H9 (cell line): Measurements from ENCODE around the gene TRIM27. TPM values are rescaled to one million over a fixed set of nuclear protein-coding genes. Genes with fewer than 3 reads are reported as not detected.
A peak's percentile ranks its signal among the peaks of the same experiment; 100 is the strongest.

ENCODE experiments used
- DNase-seq: peaks from one replicate; pipeline ENCODE4 v3.0.0-alpha.2; 2017
- H2AFZ ChIP-seq: one replicate; pipeline ENCODE4 v1.6.1; 2013; ENCODE audit warnings: mild to moderate bottlenecking, low read length, control low read depth, moderate library complexity
- H2AK5ac ChIP-seq: 2 replicates; pipeline ENCODE4 v1.6.1; 2013; ENCODE audit warnings: low read length, control low read depth, mixed read lengths; ENCODE audit not compliant: insufficient read length
- H2BK120ac ChIP-seq: one replicate; pipeline ENCODE4 v1.6.1; 2013; ENCODE audit warnings: low read depth, mild to moderate bottlenecking, low read length, control low read depth, inconsistent platforms; ENCODE audit not compliant: poor library complexity, severe bottlenecking
- H2BK12ac ChIP-seq: 2 replicates; pipeline ENCODE4 v1.6.1; 2013; ENCODE audit warnings: low read length, control low read depth, mixed read lengths, low read depth; ENCODE audit not compliant: insufficient read length
- H2BK15ac ChIP-seq: 2 replicates; pipeline ENCODE4 v1.6.1; 2013; ENCODE audit warnings: low read depth, low read length, control low read depth
- H2BK20ac ChIP-seq: one replicate; pipeline ENCODE4 v1.6.1; 2013; ENCODE audit warnings: low read depth, mild to moderate bottlenecking, low read length, control low read depth, inconsistent platforms; ENCODE audit not compliant: poor library complexity, severe bottlenecking
- H2BK5ac ChIP-seq: 2 replicates; pipeline ENCODE4 v1.6.1; 2013; ENCODE audit warnings: low read length, control low read depth, mixed read lengths; ENCODE audit not compliant: insufficient read length
- H3K14ac ChIP-seq: 2 replicates; pipeline ENCODE4 v1.6.1; 2013; ENCODE audit warnings: low read length, control low read depth; ENCODE audit not compliant: insufficient read depth
- H3K18ac ChIP-seq: 2 replicates; pipeline ENCODE4 v1.6.1; 2013; ENCODE audit warnings: low read depth, mild to moderate bottlenecking, mixed read lengths, low read length, control low read depth; ENCODE audit not compliant: insufficient read length
- H3K23ac ChIP-seq: 2 replicates; pipeline ENCODE4 v1.6.1; 2013; ENCODE audit warnings: low read length, control low read depth, mixed read lengths, low read depth; ENCODE audit not compliant: insufficient read length
- H3K23me2 ChIP-seq: 2 replicates; pipeline ENCODE4 v1.6.1; 2013; ENCODE audit warnings: low read depth, mild to moderate bottlenecking, mixed read lengths, low read length, control low read depth; ENCODE audit not compliant: insufficient read length, poor library complexity, severe bottlenecking
- H3K27ac ChIP-seq: 2 replicates; pipeline ENCODE4 v1.5.1; 2013; ENCODE audit warnings: low read length, control low read depth, mixed read lengths, low read depth; ENCODE audit not compliant: insufficient read length
- H3K27me3 ChIP-seq: 2 replicates; pipeline ENCODE4 v1.6.1; 2013; ENCODE audit warnings: low read length, control low read depth, inconsistent platforms; ENCODE audit not compliant: insufficient read depth
- H3K4ac ChIP-seq: 2 replicates; pipeline ENCODE4 v1.6.1; 2013; ENCODE audit warnings: low read depth, mild to moderate bottlenecking, control low read depth, inconsistent platforms, low read length, moderate library complexity
- H3K4me1 ChIP-seq: 2 replicates; pipeline ENCODE4 v1.6.1; 2013; ENCODE audit warnings: low read length, control low read depth, inconsistent platforms; ENCODE audit not compliant: insufficient read depth
- H3K4me2 ChIP-seq: 2 replicates; pipeline ENCODE4 v1.6.1; 2013; ENCODE audit warnings: low read length, control low read depth, mixed read lengths; ENCODE audit not compliant: insufficient read length, insufficient read depth
- H3K56ac ChIP-seq: 2 replicates; pipeline ENCODE4 v1.6.1; 2013; ENCODE audit warnings: low read depth, mild to moderate bottlenecking, mixed read lengths, low read length, control low read depth; ENCODE audit not compliant: insufficient read length
- H3K79me1 ChIP-seq: 2 replicates; pipeline ENCODE4 v1.6.1; 2013; ENCODE audit warnings: low read depth, mild to moderate bottlenecking, moderate library complexity, low read length, control low read depth, inconsistent platforms; ENCODE audit not compliant: insufficient read depth, poor library complexity, severe bottlenecking
- H3K79me2 ChIP-seq: 2 replicates; pipeline ENCODE4 v1.6.1; 2013; ENCODE audit warnings: low read length, control low read depth, inconsistent platforms; ENCODE audit not compliant: insufficient read depth
- H3K9ac ChIP-seq: 2 replicates; pipeline ENCODE4 v1.6.1; 2013; ENCODE audit warnings: low read length, control low read depth, mixed read lengths; ENCODE audit not compliant: insufficient read length; ENCODE audit errors: extremely low read depth
- H3K9me3 ChIP-seq: one replicate; pipeline ENCODE4 v1.6.1; 2013; ENCODE audit warnings: low read depth, low read length, inconsistent platforms; ENCODE audit not compliant: control insufficient read depth
- H3T11ph ChIP-seq: one replicate; pipeline ENCODE4 v1.6.1; 2013; ENCODE audit warnings: mild to moderate bottlenecking, low read length, control low read depth, inconsistent platforms
- H4K20me1 ChIP-seq: one replicate; pipeline ENCODE4 v1.6.1; 2013; ENCODE audit not compliant: control insufficient read depth, insufficient read length, insufficient read depth
- H4K5ac ChIP-seq: 2 replicates; pipeline ENCODE4 v1.6.1; 2013; ENCODE audit warnings: low read depth, mild to moderate bottlenecking, mixed read lengths, low read length, control low read depth; ENCODE audit not compliant: insufficient read length
- H4K8ac ChIP-seq: replicated peaks from 2 replicates; pipeline ENCODE4 v1.6.1; 2013; ENCODE audit warnings: low read length, control low read depth, mixed read lengths, low read depth; ENCODE audit not compliant: insufficient read length
- H4K91ac ChIP-seq: 2 replicates; pipeline ENCODE4 v1.6.1; 2013; ENCODE audit warnings: low read depth, mild to moderate bottlenecking, moderate library complexity, mixed read lengths, low read length, control low read depth; ENCODE audit not compliant: insufficient read length
- H3K27ac Mint-ChIP-seq, 3 experiments: 2 replicates in 2 of 3; 3 replicates in 1 of 3; pipeline ENCODE4 v1.8.0; 2020 to 2021; ENCODE audit warnings: mixed read lengths in 3 of 3, mild to moderate bottlenecking in 1 of 3, moderate library complexity in 1 of 3
- H3K27me3 Mint-ChIP-seq: 2 replicates; pipeline ENCODE4 v1.8.0; 2021; ENCODE audit warnings: low read depth, mild to moderate bottlenecking, moderate library complexity, mixed read lengths
- H3K36me3 Mint-ChIP-seq, 3 experiments: 2 replicates in 2 of 3; 3 replicates in 1 of 3; pipeline ENCODE4 v1.8.0; 2020 to 2021; ENCODE audit warnings: low read depth in 3 of 3, mixed read lengths in 3 of 3; ENCODE audit not compliant: insufficient read depth in 1 of 3
- H3K4me1 Mint-ChIP-seq, 2 experiments: 2 replicates each; pipeline ENCODE4 v1.8.0; 2020; ENCODE audit warnings: mixed read lengths in 2 of 2
- H3K4me3 Mint-ChIP-seq, 2 experiments: 2 replicates in 1 of 2; 3 replicates in 1 of 2; pipeline ENCODE4 v1.8.0; 2020 to 2021; ENCODE audit warnings: mild to moderate bottlenecking in 2 of 2, mixed read lengths in 2 of 2, moderate library complexity in 1 of 2
- H3K9me3 Mint-ChIP-seq, 2 experiments: 2 replicates in 1 of 2; 3 replicates in 1 of 2; pipeline ENCODE4 v1.8.0; 2020; ENCODE audit warnings: mild to moderate bottlenecking in 2 of 2, mixed read lengths in 2 of 2, moderate library complexity in 1 of 2
- WGBS: extraction: QIAGEN DNeasy Blood & Tissue Kit; methylation state at CpG from one replicate; pipeline ENCODE4 v1.1.7; 2013; ENCODE audit warnings: missing lambda C conversion rate, low lambda C conversion rate, mixed read lengths; ENCODE audit not compliant: insufficient read length; ENCODE audit errors: extremely low coverage; 5-methylcytosine and 5-hydroxymethylcytosine counted together
- total RNA-seq: library from RNA; stranded (reverse); gene quantifications from 2 replicates; pipeline ENCODE4 v1.2.1, GENCODE V29; 2021
- TF ChIP-seq, protein P1 (sequence below): fragments of 200-600 bp; sonication (generic); conservative IDR thresholded peaks from 3 replicates; pipeline ENCODE4 v1.8.0; 2021; ENCODE audit warnings: antibody characterized with exemption, mild to moderate bottlenecking

The TRIM27 gene
- total RNA-seq, 1 experiment from 2014 or later = 98.2 TPM

DNA sequence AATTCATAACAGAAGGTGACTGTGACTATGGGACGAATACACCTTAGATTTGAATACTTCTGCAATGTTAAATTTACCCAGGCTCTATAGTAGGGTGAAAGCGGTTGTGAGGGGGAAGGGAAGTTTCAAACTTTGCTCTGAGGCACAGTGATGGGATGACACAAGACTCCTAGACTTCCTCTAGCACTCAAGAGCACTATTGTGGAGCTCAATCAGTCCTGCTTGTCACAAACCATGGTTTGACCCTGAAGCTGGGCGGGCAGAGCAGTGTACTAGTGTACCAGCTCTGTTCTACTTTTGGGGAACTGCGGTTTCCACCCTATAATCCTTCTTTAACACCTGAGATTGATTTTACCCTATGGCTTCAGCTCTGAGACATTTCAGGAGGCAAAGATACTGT lies 17.1 kb downstream of the TRIM27 start:
- Mint-ChIP-seq H3K27me3 (no peaks in the 10 kb centered on the region), H3K36me3 (peaks cover 70 to 94% (median 93%) of the 10 kb centered on the region in 3 experiments), H3K4me1 (no peaks in the 10 kb centered on the region), H3K4me3 (no peak overlapping the region), H3K27ac (peak overlapping the region in 1 of 3 experiments; percentile 73; a peak in 1 of 7 replicates), H3K9me3 (no peaks in the 10 kb centered on the region)
- Histone ChIP-seq H4K20me1 (no peaks in the 10 kb centered on the region), H4K91ac (no peak overlapping the region), H3K9ac (no peak overlapping the region), H3K27me3 (no peaks in the 10 kb centered on the region), H3T11ph (no peak overlapping the region), H3K4ac (no peak overlapping the region), H2AFZ (no peak overlapping the region), H3K23ac (no peak overlapping the region), H3K18ac (no peak overlapping the region), H2BK12ac (no peak overlapping the region), H3K4me1 (no peaks in the 10 kb centered on the region), H2BK5ac (no peak overlapping the region), H3K79me2 (no peaks in the 10 kb centered on the region), H3K14ac (no peak overlapping the region), H3K23me2 (no peaks in the 10 kb centered on the region), H3K9me3 (no peaks in the 10 kb centered on the region), H2BK15ac (no peak overlapping the region), H3K56ac (no peak overlapping the region), H2AK5ac (no peak overlapping the region), H3K4me2 (no peak overlapping the region), H4K8ac (no peak overlapping the region), H4K5ac (no peak overlapping the region), H3K27ac (no peak overlapping the region), H3K79me1 (no peaks in the 10 kb centered on the region), H2BK20ac (no peak overlapping the region), H2BK120ac (no peak overlapping the region)
- WGBS = no CpG with 5 or more reads among the region's 4 CpGs
- no peak for DNase-seq
- TF ChIP-seq, protein P1, sequence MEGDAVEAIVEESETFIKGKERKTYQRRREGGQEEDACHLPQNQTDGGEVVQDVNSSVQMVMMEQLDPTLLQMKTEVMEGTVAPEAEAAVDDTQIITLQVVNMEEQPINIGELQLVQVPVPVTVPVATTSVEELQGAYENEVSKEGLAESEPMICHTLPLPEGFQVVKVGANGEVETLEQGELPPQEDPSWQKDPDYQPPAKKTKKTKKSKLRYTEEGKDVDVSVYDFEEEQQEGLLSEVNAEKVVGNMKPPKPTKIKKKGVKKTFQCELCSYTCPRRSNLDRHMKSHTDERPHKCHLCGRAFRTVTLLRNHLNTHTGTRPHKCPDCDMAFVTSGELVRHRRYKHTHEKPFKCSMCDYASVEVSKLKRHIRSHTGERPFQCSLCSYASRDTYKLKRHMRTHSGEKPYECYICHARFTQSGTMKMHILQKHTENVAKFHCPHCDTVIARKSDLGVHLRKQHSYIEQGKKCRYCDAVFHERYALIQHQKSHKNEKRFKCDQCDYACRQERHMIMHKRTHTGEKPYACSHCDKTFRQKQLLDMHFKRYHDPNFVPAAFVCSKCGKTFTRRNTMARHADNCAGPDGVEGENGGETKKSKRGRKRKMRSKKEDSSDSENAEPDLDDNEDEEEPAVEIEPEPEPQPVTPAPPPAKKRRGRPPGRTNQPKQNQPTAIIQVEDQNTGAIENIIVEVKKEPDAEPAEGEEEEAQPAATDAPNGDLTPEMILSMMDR = no peak
